HepG2 (cell line): Measurements from ENCODE around the gene STK40. TPM values are rescaled to one million over a fixed set of nuclear protein-coding genes. Genes with fewer than 3 reads are reported as not detected.

ENCODE experiments used
- AGO2 ChIP-seq: fragments of 200-400 bp; formaldehyde crosslinking; optimal IDR thresholded peaks from 2 replicates; pipeline ENCODE3; 2017; ENCODE audit warnings: mild to moderate bottlenecking, low read depth, low read length, moderate library complexity
- BCL6 ChIP-seq: IDR thresholded peaks from 2 replicates; pipeline ENCODE4 v1.6.1; 2016; ENCODE audit warnings: missing genetic modification reagents, missing compliant biosample characterization
- FOXA1 ChIP-seq, 2 experiments: fragments of 450-650 bp in 1 of 2; sonication (generic) in 1 of 2; formaldehyde crosslinking in 1 of 2; IDR thresholded peaks; 2 replicates each; pipeline versions ENCODE4 v1.4.0 to v1.6.1; 2016 to 2020; ENCODE audit warnings: missing genetic modification reagents in 1 of 2
- GMEB1 ChIP-seq: sonication (generic); formaldehyde crosslinking; IDR thresholded peaks from 2 replicates; pipeline ENCODE4 v1.5.1; 2020; ENCODE audit warnings: missing genetic modification reagents, mild to moderate bottlenecking, borderline replicate concordance
- KAT7 ChIP-seq: IDR thresholded peaks from 2 replicates; pipeline ENCODE4 v1.6.1; 2018; ENCODE audit warnings: borderline replicate concordance, missing compliant biosample characterization
- KDM5B ChIP-seq: sonication (generic); formaldehyde crosslinking; IDR thresholded peaks from 2 replicates; pipeline ENCODE4 v1.4.0; 2020; ENCODE audit warnings: missing genetic modification reagents, mild to moderate bottlenecking, borderline replicate concordance
- WIZ ChIP-seq: sonication (generic); formaldehyde crosslinking; IDR thresholded peaks from 2 replicates; pipeline ENCODE4 v1.5.1; 2020; ENCODE audit warnings: mild to moderate bottlenecking, missing genetic modification reagents
- ZFP82 ChIP-seq: sonication (generic); formaldehyde crosslinking; IDR thresholded peaks from 2 replicates; pipeline ENCODE4 v1.5.1; 2020; ENCODE audit warnings: mild to moderate bottlenecking, missing genetic modification reagents, borderline replicate concordance
- ZNF124 ChIP-seq: sonication (generic); formaldehyde crosslinking; IDR thresholded peaks from 2 replicates; pipeline ENCODE4 v1.4.0; 2020; ENCODE audit warnings: missing genetic modification reagents
- ZNF260 ChIP-seq: sonication (generic); formaldehyde crosslinking; IDR thresholded peaks from 2 replicates; pipeline ENCODE4 v1.4.0; 2020; ENCODE audit warnings: missing genetic modification reagents, low read depth, mild to moderate bottlenecking, borderline replicate concordance
- ZNF280D ChIP-seq: sonication (generic); formaldehyde crosslinking; IDR thresholded peaks from 2 replicates; pipeline ENCODE4 v1.5.1; 2020; ENCODE audit warnings: mild to moderate bottlenecking, missing genetic modification reagents
- ZNF292 ChIP-seq: sonication (generic); formaldehyde crosslinking; IDR thresholded peaks from 2 replicates; pipeline ENCODE4 v1.8.1; 2022; ENCODE audit warnings: mild to moderate bottlenecking, low read depth, missing genetic modification reagents, borderline replicate concordance
- ZNF598 ChIP-seq: sonication (generic); formaldehyde crosslinking; IDR thresholded peaks from 2 replicates; pipeline ENCODE4 v1.5.1; 2020; ENCODE audit warnings: mild to moderate bottlenecking, missing genetic modification reagents, borderline replicate concordance
- polyA plus RNA-seq, 8 experiments: library from polyadenylated mRNA; depleted of rRNA in 3 of 8; stranded (reverse) in 7 of 8; unstranded in 1 of 8; fragments of >200 nt; fragmentation: Illumina TruSeq in 4 of 8; extraction: Trizol in 4 of 8; gene quantifications; 2 replicates each; pipeline versions ENCODE4 v1.2.1 to v1.2.3, GENCODE V29; 2011 to 2016; ENCODE audit warnings: low read depth in 4 of 8, missing spikeins in 1 of 8, mixed read lengths in 1 of 8; ENCODE audit not compliant: insufficient read depth in 1 of 8
- total RNA-seq, 5 experiments: library from RNA; depleted of rRNA; stranded (reverse); fragments of >200 nt; fragmentation: Illumina TruSeq; extraction: Trizol; gene quantifications; 2 replicates each; pipeline ENCODE4 v1.2.3, GENCODE V29; 2016; ENCODE audit warnings: low read depth in 1 of 5
- TF ChIP-seq, protein P1 (sequence below): sonication (generic); formaldehyde crosslinking; IDR thresholded peaks from 2 replicates; pipeline ENCODE4 v1.4.0; 2020; ENCODE audit warnings: mild to moderate bottlenecking, missing genetic modification reagents, borderline replicate concordance

STK40 gene
- total and polyA plus RNA-seq, 2 of the 13 experiments (the other 11 are each of a cell fraction or from before 2014, with no cell fraction given) = 33.8 to 35.1 TPM

GRCh38 chr1:36352125-36352909 is 33.4 kb downstream of the STK40 start (continued):
- TF ChIP-seq ZNF280D (CRISPR knock-in tag) (no peak), KDM5B (no peak; the same call in 1 of the 2 replicates), GMEB1 (CRISPR knock-in tag) (0 out of 2 replicates have a peak, but pooled peaks have one; percentile 21), BCL6 (no peak), KAT7 (CRISPR knock-in tag) (no peak), ZFP82 (CRISPR knock-in tag) (no peak), WIZ (0 out of 2 replicates have a peak, but pooled peaks have one; percentile 11), ZNF598 (peak; percentile 50; the same call in 1 of the 2 replicates), ZNF260 (CRISPR knock-in tag) (no peak), ZNF124 (CRISPR knock-in tag) (no peak), FOXA1 (IDR thresholded peaks at IDR 0.05) (no peak), FOXA1 (CRISPR knock-in tag; IDR thresholded peaks at IDR 0.05) (no peak), AGO2 (no peak), ZNF292 (CRISPR knock-in tag) (peak; percentile 30; the same call in 1 of the 2 replicates)
- TF ChIP-seq, protein P1, sequence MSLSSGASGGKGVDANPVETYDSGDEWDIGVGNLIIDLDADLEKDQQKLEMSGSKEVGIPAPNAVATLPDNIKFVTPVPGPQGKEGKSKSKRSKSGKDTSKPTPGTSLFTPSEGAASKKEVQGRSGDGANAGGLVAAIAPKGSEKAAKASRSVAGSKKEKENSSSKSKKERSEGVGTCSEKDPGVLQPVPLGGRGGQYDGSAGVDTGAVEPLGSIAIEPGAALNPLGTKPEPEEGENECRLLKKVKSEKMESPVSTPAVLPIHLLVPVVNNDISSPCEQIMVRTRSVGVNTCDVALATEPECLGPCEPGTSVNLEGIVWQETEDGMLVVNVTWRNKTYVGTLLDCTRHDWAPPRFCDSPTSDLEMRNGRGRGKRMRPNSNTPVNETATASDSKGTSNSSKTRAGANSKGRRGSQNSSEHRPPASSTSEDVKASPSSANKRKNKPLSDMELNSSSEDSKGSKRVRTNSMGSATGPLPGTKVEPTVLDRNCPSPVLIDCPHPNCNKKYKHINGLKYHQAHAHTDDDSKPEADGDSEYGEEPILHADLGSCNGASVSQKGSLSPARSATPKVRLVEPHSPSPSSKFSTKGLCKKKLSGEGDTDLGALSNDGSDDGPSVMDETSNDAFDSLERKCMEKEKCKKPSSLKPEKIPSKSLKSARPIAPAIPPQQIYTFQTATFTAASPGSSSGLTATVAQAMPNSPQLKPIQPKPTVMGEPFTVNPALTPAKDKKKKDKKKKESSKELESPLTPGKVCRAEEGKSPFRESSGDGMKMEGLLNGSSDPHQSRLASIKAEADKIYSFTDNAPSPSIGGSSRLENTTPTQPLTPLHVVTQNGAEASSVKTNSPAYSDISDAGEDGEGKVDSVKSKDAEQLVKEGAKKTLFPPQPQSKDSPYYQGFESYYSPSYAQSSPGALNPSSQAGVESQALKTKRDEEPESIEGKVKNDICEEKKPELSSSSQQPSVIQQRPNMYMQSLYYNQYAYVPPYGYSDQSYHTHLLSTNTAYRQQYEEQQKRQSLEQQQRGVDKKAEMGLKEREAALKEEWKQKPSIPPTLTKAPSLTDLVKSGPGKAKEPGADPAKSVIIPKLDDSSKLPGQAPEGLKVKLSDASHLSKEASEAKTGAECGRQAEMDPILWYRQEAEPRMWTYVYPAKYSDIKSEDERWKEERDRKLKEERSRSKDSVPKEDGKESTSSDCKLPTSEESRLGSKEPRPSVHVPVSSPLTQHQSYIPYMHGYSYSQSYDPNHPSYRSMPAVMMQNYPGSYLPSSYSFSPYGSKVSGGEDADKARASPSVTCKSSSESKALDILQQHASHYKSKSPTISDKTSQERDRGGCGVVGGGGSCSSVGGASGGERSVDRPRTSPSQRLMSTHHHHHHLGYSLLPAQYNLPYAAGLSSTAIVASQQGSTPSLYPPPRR = 0 out of 2 replicates have a peak, but pooled peaks have one; percentile 25
